Posterior vena cava (tissue), 2 donors: ENCODE data around the gene AQP1. TPM values are rescaled to one million over a fixed set of nuclear protein-coding genes. Genes with fewer than 3 reads are reported as not detected.

ENCODE experiments used
- DNase-seq: peaks from one replicate; pipeline ENCODE4 v3.0.0-alpha.2; 2020; ENCODE audit warnings: low spot score
- intact Hi-C, 2 donors: fragments of 100-400 bp; cut with DNase I; formaldehyde crosslinking; loops; one replicate each; pipeline versions ENCODE4 v1.14.1 to v1.14.2; 2022 to 2023
- total RNA-seq, 2 donors: library from RNA; stranded (reverse); fragmentation: NEBNext Ultra II Directional; extraction: Animal tissue kit (Norgen Biotek cat#: 25700); gene quantifications; one replicate each; pipeline ENCODE4 v1.2.1, GENCODE V29; 2021
- donor health status: DM: yes; HTN: yes; CAD: no.
- donor health status: DM: yes; HTN: yes; CAD: no.

AQP1 gene
- total RNA-seq, 2 donors from 2014 or later, result 388 to 422 TPM

DNA sequence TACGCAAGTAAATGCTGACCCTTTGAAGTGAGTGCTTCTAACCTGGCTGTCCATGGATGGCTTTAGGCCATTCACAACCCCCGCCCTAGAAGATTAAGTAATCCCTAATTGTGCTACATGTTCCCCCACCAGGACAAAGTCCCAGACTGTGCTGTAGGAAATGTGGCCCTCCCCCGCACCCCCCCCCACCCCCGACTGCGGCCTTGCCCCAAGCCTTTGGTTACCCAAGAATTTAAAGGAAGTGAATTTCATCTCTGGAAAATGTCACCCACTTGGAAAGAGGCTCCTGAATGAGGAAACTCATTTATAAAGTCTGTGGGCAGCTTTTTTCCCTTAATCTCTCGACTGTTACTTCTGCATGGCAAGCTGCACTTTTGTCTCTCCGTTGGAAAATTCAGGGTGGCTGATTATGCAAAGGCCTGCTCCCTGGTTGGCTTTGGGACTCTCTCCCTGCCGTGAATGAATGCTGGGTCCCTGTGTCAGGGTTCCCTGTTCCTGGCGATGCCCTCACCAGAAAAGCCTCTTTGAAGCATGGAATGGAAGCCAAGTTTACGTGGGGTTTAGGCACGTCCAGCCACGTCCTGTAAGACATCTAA is 31.4 kb upstream of the AQP1 start:
- intact Hi-C loops, result no loop called here
- DNase-seq, result no peak

- DNase-seq, result no peak
- intact Hi-C loops, result no loop called here
These were observed 30.7 kb upstream of the AQP1 start for GRCh38 chr7:30880941-30881340.

- no peak for DNase-seq
- intact Hi-C loops, result no loop called here
These were observed 30.2 kb upstream of the AQP1 start for GRCh38 chr7:30881448-30881847.

DNA sequence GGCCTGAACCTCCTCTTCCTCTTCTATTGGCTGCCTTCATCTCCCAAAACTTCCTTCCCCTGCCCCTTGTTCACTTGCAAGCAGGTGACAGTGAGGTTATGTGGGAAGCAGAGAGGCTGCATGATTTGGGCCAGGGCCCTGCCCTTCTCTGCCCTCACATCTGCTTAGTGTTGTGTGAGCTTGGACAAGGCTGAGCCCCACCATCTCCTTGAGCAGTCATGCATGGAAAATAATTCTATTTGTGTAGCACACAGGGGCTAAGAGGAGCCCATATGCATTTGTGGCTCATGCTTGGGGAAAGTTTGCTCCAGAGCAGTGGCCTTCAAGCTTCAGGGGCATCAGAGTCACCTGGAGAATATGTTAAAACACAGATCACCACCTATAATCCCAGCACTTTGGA is 26.8 kb upstream of the AQP1 start:
- intact Hi-C loops, result no loop called here
- DNase-seq, result no peak

- intact Hi-C loops, result no loop called here
- no peak for DNase-seq
These were observed 25.0 kb upstream of the AQP1 start for GRCh38 chr7:30886608-30887011.

GRCh38 chr7:30887464-30887872 is 24.2 kb upstream of the AQP1 start:
- intact Hi-C loops, result no loop called here
- DNase-seq, result no peak

DNA sequence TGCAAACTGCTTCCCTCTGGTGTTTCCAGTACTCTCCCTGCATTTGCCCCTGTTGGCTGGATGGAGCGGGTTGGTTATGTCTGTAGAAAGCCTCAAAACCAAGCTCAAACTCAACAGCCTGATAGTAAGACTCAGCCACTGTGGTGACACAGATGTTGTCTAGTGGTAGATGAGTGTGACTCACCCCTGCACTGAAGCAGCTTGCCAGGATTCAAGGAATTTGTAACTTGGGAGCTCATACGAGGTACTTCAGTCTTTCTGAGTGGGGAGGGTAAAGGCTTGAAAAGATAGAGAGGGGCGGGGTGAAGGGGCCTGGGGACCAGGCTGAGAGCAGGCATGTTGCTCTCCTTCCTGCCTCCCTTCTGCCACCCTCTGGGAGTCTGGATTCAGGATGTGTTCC is 22.9 kb upstream of the AQP1 start:
- no peak for DNase-seq
- intact Hi-C loops, result no loop called here

DNA sequence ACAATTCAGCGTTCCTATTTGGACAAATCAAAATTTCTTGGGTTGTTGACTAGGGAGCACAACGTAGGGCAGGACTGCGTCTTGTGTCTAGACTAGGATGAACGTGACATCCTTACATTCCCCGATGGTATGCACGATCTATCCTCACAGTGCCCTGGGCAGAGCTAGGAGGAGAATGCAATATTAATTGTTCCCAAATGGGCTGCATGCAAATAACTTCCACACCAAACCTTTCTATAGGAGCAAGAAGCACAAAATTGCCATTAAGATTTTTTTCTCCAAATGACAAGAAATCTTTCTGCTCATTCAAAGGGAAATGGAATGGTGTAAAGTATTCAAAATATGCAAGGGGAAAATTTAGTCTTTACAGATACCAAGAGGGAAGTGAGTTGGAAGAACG is 21.4 kb upstream of the AQP1 start:
- intact Hi-C loops, result no loop called here

DNA sequence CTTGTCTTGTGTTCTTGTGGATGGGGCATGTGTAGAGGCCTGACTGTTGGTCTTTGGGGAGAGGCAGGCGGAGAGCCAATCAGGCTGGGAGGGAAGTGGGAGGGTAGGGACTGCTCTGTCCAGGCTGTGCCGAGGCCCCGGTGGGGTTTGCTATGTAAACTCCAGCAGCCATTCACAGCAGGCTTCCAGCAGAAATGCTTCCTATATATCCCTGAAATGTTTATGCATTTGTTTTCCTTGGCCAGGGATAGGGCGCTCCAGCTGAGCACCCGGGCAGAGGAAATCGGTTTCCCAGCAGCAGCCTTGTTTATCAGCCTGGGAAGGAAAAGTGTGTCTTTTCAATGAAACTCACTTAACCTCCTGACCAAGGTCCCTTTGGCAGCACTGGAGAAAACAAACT is 18.3 kb upstream of the AQP1 start:
- intact Hi-C loops, result no loop called here
- no peak for DNase-seq

More for the DNA sequence above, 21.4 kb upstream of the AQP1 start:
- DNase-seq, result no peak

GRCh38 chr7:30894009-30894408 is 17.6 kb upstream of the AQP1 start:
- DNase-seq, result no peak
- intact Hi-C loops, result no loop called here

DNA sequence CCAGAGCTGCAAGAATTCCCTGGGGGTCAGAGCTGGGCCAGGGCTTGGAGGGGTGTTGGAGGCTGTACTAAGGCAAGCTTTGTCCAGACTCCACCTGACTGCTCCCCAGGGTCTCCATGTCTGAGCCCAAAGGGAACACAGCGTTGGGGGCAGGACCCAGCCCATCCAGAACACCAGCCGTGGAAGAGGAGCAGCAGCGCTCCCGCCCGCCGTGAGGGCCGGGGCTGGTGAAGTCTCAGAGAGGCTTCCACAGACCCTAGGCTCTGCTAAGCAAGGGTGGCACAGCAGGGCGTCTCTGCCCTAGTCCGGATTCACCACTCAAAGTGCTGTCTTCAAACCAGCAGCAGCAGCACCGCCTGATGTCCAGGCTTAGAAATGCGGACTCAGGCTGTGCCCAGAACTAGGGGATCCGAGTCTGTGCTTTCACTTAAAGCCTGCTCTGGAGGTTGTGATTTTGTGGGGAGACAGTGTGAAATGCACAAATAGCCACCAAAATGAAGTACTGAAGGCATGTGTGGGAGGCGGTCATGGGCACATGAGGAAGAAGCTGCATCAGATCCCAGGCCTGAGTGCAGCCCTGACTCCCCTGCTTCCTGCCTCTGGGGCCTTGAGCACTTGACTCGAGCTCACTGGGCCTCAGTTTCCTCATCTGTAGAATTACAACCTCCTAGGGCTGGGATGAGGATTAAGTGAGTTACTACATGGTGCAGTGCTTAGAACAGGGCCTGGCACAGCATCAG is 16.6 kb upstream of the AQP1 start:
- intact Hi-C loops, result no loop called here
- no peak for DNase-seq

- DNase-seq, result no peak
- intact Hi-C loops, result no loop called here
These were observed 15.6 kb upstream of the AQP1 start for GRCh38 chr7:30896036-30896435.

DNA sequence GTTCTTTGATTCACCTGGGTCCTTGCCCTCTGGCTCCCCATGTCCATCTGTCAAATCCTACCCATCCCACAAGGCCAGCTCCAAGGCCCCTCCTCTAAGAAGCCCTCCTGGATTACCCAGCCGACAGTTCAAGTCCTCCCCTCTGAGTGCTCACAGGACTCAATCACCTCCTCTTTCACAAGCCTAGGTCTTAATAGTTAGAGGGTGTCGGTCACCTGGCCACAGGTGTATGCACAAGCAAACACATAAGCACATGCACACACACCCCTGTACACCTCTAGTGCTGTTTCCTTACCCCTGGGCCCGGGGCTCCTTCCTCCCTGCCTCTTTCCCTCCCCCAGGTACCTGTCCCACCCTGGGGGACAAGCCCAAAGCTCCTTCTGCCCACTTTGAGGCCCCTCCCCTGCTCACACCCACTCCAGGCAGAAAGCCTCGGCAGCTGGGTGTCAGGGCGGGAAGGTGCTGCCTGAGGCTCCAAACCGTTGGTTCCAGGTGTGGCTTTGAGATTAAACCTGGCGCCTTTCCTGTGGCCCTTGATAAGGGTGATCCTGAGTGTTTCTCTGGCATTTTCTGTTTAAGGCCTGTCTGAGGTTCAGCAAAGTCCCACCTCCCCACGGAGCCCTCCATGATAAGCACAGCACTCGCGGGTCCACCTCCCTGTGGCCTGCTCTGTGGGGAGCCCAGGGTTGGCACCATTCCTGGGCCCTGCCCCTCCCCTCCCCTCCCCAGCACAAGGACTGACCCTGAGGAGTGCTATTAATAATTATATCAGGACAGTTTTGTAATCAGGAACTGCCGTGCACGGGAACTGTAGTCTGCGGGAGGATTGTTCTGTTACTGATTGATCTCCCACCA is 14.6 kb upstream of the AQP1 start:
- intact Hi-C loops, result no loop called here
- DNase-seq, result no peak

DNA sequence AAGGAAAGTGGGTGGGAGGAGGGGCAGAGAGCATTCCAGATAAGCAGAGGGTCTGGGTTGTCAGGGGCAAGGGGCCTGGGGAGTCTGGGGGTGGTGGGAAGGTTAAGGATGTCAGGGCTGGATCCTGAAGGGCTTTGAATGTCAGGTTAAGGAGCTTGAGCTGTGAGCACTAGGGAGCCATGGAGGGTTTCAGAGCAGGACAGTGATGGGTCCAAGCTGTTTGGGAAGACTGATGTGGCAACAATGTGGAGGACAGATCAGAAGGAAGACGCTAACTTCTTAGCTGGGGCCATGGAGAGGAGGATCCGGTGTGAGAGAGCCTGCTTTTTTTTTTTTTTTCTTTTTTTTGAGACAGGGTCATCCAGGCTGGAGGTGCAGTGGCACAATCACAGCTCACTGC is 13.9 kb upstream of the AQP1 start:
- intact Hi-C loops, result no loop called here
- no peak for DNase-seq

DNA sequence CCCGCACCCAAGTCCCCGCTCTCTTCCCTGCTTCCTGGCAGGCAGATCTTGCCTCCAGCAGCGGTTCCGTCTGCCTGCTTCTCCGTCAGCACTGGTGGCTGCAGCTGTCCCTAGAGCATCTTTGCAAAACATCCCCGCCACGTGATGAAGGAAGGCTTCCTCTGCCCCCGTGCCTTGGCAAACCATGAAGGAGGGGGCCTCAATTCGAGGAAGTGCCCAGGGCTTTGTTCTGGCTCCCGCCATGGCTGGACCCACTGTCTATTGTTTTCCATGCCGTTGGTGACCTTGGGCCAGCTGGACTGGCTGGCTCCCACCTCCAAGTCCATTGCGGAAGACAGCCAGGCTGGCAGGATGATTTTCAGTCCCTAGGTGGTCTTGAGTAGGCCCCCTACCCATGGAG is 13.2 kb upstream of the AQP1 start:
- intact Hi-C loops, result no loop called here
- DNase-seq, result no peak

DNA sequence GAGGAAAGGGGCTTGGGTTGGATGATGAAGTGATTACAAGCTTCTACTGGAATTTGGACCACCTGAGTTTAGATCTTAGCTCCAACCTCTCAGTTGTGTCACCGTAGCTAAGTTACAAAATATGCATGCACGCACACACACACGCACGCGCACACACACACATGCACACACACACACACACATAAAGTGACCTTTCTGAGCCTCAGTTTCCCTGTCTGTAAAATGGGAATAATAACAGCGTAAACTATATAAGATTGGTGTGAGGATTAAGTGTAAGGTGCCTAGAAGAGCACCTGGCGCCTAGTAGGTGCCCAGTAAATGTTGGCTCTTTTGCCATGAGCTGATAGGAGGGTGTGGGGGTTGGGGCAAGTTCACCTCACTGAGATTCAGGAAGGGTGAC is 12.6 kb upstream of the AQP1 start:
- DNase-seq, result no peak
- intact Hi-C loops, result no loop called here

- intact Hi-C loops, result no loop called here
- DNase-seq, result no peak
These were observed 12.0 kb upstream of the AQP1 start for GRCh38 chr7:30899630-30900029.

- DNase-seq, result no peak
- intact Hi-C loops, result no loop called here
These were observed 11.6 kb upstream of the AQP1 start for GRCh38 chr7:30900053-30900452.

GRCh38 chr7:30900803-30901362 is 10.8 kb upstream of the AQP1 start:
- intact Hi-C loops, result no loop called here

GRCh38 chr7:30901856-30902255 is 9.8 kb upstream of the AQP1 start:
- intact Hi-C loops, result no loop called here
- no peak for DNase-seq

More at GRCh38 chr7:30900803-30901362, 10.8 kb upstream of the AQP1 start:
- no peak for DNase-seq
